ENCODE data around the gene SALL4. TPM values are rescaled to one million over a fixed set of nuclear protein-coding genes. Genes with fewer than 3 reads are reported as not detected.

The SALL4 gene
- total RNA-seq, 1 experiment from 2014 or later = 17.7 TPM

DNA sequence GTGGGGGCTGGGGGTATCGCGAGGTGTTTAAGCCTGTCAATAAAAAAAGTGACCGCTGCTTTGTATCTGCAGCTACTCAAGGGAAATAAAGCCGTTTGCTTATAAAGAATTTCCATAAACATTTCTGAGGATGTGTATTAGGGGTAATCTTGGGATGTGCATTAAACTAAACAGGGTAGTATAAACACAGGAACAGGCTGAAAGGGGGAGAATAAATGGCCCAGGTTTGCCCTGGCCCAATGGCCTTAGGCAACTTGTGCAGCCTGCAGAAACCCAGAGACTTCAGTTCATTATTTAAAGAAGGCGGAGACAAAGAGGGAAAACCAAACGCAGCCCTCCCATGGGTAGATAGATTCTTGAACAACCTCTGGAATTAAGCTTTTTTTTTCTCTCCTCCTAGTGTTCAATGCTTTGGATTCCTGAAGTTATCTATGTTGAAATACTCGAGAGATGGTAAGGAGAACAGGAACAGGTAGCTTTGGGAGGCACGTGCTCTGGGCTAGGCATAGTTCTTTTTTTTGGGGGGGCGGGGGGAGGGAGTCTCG, 35.6 kb upstream of the SALL4 start:
- Histone ChIP-seq H3K9me3 (ENCODE audit: low read depth, low read length, poor library complexity, severe bottlenecking) (no peaks in the 10 kb centered on the region), H3K36me3 (ENCODE audit: insufficient read depth, low read length, poor library complexity, severe bottlenecking) (no peaks in the 10 kb centered on the region), H3K4me1 (ENCODE audit: insufficient read depth, low read length, poor library complexity, severe bottlenecking) (no peaks in the 10 kb centered on the region), H3K4me3 (ENCODE audit: low read depth, low read length, poor library complexity, severe bottlenecking) (no peak overlapping the region), H3K27me3 (replicated peaks; ENCODE audit: insufficient read depth, low read depth, low read length, poor library complexity) (no peaks in the 10 kb centered on the region), H3K27ac (ENCODE audit: low read depth, low read length, poor library complexity, severe bottlenecking) (no peak overlapping the region)
- CTCF ChIA-PET = no interaction called here
- TF ChIP-seq EZH2 (IDR thresholded peaks at IDR 0.05; ENCODE audit: borderline replicate concordance, low read depth, low read length, poor library complexity, severe bottlenecking) = no peak
- TF ChIP-seq, protein P1, sequence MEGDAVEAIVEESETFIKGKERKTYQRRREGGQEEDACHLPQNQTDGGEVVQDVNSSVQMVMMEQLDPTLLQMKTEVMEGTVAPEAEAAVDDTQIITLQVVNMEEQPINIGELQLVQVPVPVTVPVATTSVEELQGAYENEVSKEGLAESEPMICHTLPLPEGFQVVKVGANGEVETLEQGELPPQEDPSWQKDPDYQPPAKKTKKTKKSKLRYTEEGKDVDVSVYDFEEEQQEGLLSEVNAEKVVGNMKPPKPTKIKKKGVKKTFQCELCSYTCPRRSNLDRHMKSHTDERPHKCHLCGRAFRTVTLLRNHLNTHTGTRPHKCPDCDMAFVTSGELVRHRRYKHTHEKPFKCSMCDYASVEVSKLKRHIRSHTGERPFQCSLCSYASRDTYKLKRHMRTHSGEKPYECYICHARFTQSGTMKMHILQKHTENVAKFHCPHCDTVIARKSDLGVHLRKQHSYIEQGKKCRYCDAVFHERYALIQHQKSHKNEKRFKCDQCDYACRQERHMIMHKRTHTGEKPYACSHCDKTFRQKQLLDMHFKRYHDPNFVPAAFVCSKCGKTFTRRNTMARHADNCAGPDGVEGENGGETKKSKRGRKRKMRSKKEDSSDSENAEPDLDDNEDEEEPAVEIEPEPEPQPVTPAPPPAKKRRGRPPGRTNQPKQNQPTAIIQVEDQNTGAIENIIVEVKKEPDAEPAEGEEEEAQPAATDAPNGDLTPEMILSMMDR (conservative IDR thresholded peaks at IDR 0.05; ENCODE audit: low read depth, low read length) = no peak
- POLR2A ChIA-PET (ENCODE audit: low non-redundant PET) = no interaction called here
- intact Hi-C loops (cut with micrococcal nuclease; ENCODE audit: unreplicated experiment) = no loop called here
- no peak for DNase-seq (ENCODE audit: low spot score)
- BruUV-seq (replicated peaks) = no TSS peak

DNA sequence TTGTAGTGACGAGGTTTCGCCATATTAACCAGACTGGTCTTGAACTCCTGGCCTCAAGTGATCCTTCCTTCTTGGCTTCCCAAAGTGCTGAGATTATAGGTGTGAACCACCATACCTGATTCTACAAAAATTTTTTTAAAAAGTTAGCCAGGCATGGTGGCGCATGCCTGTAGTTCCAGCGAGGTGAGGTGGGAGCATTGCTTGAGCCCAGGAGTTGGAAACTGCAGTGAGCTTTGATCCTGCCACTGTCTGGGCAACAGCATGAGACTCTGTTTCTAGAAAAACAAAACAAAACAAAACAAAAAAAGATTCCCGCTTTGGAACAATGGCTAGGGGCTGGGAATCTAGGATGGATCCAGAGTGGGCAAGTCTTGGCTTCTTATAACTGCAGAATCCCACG, 35.1 kb upstream of the SALL4 start:
- Histone ChIP-seq H3K36me3 (ENCODE audit: insufficient read depth, low read length, poor library complexity, severe bottlenecking) (no peaks in the 10 kb centered on the region), H3K4me3 (ENCODE audit: low read depth, low read length, poor library complexity, severe bottlenecking) (no peak overlapping the region), H3K9me3 (ENCODE audit: low read depth, low read length, poor library complexity, severe bottlenecking) (no peaks in the 10 kb centered on the region), H3K4me1 (ENCODE audit: insufficient read depth, low read length, poor library complexity, severe bottlenecking) (no peaks in the 10 kb centered on the region), H3K27ac (ENCODE audit: low read depth, low read length, poor library complexity, severe bottlenecking) (no peak overlapping the region), H3K27me3 (replicated peaks; ENCODE audit: insufficient read depth, low read depth, low read length, poor library complexity) (no peaks in the 10 kb centered on the region)
- intact Hi-C loops (cut with micrococcal nuclease; ENCODE audit: unreplicated experiment) = no loop called here
- BruUV-seq (replicated peaks) = no TSS peak
- ChIA-PET POLR2A (ENCODE audit: low non-redundant PET) (no interaction called here), CTCF (no interaction called here)
- TF ChIP-seq, protein P1 (conservative IDR thresholded peaks at IDR 0.05; ENCODE audit: low read depth, low read length) = no peak
- no peak for TF ChIP-seq EZH2 (IDR thresholded peaks at IDR 0.05; ENCODE audit: borderline replicate concordance, low read depth, low read length, poor library complexity, severe bottlenecking)
- no peak for DNase-seq (ENCODE audit: low spot score)

DNA sequence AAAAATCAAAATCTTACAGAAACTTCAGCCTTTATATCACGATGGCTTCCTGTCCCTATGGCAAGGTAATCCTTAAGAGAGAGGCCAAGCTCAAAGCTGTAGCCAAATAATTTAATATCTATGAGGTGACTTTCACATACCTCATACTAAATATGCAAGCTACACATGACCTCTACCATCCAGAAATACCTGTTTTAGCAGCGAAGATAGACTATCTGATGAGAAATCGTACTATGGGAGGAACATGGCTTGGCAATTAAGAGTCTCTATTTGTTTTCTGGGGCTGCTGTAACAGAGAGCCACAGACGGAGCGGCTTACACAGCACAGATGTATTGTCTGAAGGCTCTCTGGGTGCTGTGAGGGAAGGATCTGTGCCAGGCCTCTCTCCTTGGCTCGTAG, 31.0 kb upstream of the SALL4 start:
- BruUV-seq (replicated peaks) = no TSS peak
- TF ChIP-seq EZH2 (IDR thresholded peaks at IDR 0.05; ENCODE audit: borderline replicate concordance, low read depth, low read length, poor library complexity, severe bottlenecking) = no peak
- TF ChIP-seq, protein P1 (conservative IDR thresholded peaks at IDR 0.05; ENCODE audit: low read depth, low read length) = no peak
- no peaks in the 10 kb centered on the region for H3K36me3 ChIP-seq (ENCODE audit: insufficient read depth, low read length, poor library complexity, severe bottlenecking)
- intact Hi-C loops (cut with micrococcal nuclease; ENCODE audit: unreplicated experiment) = no loop called here
- H3K4me1 ChIP-seq (ENCODE audit: insufficient read depth, low read length, poor library complexity, severe bottlenecking) = no peaks in the 10 kb centered on the region
- no peak overlapping the region for H3K4me3 ChIP-seq (ENCODE audit: low read depth, low read length, poor library complexity, severe bottlenecking)
- DNase-seq (ENCODE audit: low spot score) = no peak
- no peaks in the 10 kb centered on the region for H3K27me3 ChIP-seq (replicated peaks; ENCODE audit: insufficient read depth, low read depth, low read length, poor library complexity)
- POLR2A ChIA-PET (ENCODE audit: low non-redundant PET) = interaction anchor here (0.6 kb wide), 1 partner anchor 9 kb away, joined by 3 read pairs; no protein-coding TSS in a partner anchor
- no peak overlapping the region for H3K27ac ChIP-seq (ENCODE audit: low read depth, low read length, poor library complexity, severe bottlenecking)
- H3K9me3 ChIP-seq (ENCODE audit: low read depth, low read length, poor library complexity, severe bottlenecking) = no peaks in the 10 kb centered on the region
- CTCF ChIA-PET = no interaction called here
